Endodermal cell (in vitro differentiated cells): ENCODE data around the gene SRGAP3. TPM values are rescaled to one million over a fixed set of nuclear protein-coding genes. Genes with fewer than 3 reads are reported as not detected.

Source experiments
- DNase-seq: peaks from one replicate; pipeline ENCODE4 v3.0.0-alpha.2; 2017
- H3K27ac ChIP-seq: 2 replicates; pipeline ENCODE4 v1.5.1; 2013; ENCODE audit warnings: mild to moderate bottlenecking, low read depth, low read length, moderate library complexity
- H3K27me3 ChIP-seq: 2 replicates; pipeline ENCODE4 v1.6.1; 2013; ENCODE audit warnings: mild to moderate bottlenecking, low read length, moderate library complexity; ENCODE audit not compliant: insufficient read depth, control insufficient read depth, poor library complexity, severe bottlenecking
- H3K36me3 ChIP-seq: 2 replicates; pipeline ENCODE4 v1.7.0; 2013; ENCODE audit warnings: mild to moderate bottlenecking, low read length, moderate library complexity; ENCODE audit not compliant: control insufficient read depth, insufficient read depth
- H3K4me1 ChIP-seq: one replicate; pipeline ENCODE4 v1.7.0; 2013; ENCODE audit warnings: low read length; ENCODE audit not compliant: control insufficient read depth, insufficient read depth
- H3K4me3 ChIP-seq: 2 replicates; pipeline ENCODE4 v1.5.1; 2013; ENCODE audit warnings: mild to moderate bottlenecking, low read length, moderate library complexity
- H3K9ac ChIP-seq: 2 replicates; pipeline ENCODE4 v1.6.1; 2013; ENCODE audit warnings: mild to moderate bottlenecking, low read length, moderate library complexity; ENCODE audit not compliant: poor library complexity, severe bottlenecking; ENCODE audit errors: extremely low read depth
- H3K9me3 ChIP-seq: 2 replicates; pipeline ENCODE4 v1.6.1; 2013; ENCODE audit warnings: mild to moderate bottlenecking, low read length, moderate library complexity; ENCODE audit not compliant: control insufficient read depth
- H3K27ac Mint-ChIP-seq: 2 replicates; pipeline ENCODE4 v1.8.0; 2020; ENCODE audit warnings: mixed read lengths
- H3K27me3 Mint-ChIP-seq: 2 replicates; pipeline ENCODE4 v1.8.0; 2021; ENCODE audit warnings: mild to moderate bottlenecking, mixed read lengths; ENCODE audit not compliant: insufficient read depth
- H3K36me3 Mint-ChIP-seq: 2 replicates; pipeline ENCODE4 v1.8.0; 2020; ENCODE audit warnings: low read depth, mixed read lengths
- H3K4me1 Mint-ChIP-seq: 2 replicates; pipeline ENCODE4 v1.8.0; 2020; ENCODE audit warnings: mixed read lengths
- H3K4me3 Mint-ChIP-seq: 2 replicates; pipeline ENCODE4 v1.8.0; 2020; ENCODE audit warnings: mild to moderate bottlenecking, moderate library complexity, mixed read lengths
- H3K9me3 Mint-ChIP-seq: 2 replicates; pipeline ENCODE4 v1.8.0; 2020; ENCODE audit warnings: mild to moderate bottlenecking, mixed read lengths
- WGBS, 2 experiments: methylation state at CpG; one replicate each; pipeline versions ENCODE4 v1.1.5 to v1.1.7; 2013; ENCODE audit warnings: missing lambda C conversion rate in 2 of 2, mixed read lengths in 1 of 2; ENCODE audit not compliant: insufficient coverage in 1 of 2, insufficient read length in 1 of 2; 5-methylcytosine and 5-hydroxymethylcytosine counted together
- total RNA-seq, 2 donors: library from RNA; stranded (reverse); fragmentation: NEBNext Ultra II Directional in 1 of 2; extraction: Animal tissue kit (Norgen Biotek cat#: 25700) in 1 of 2; gene quantifications; 2 replicates in 1 of 2; 3 replicates in 1 of 2; pipeline ENCODE4 v1.2.1, GENCODE V29; 2021
- TF ChIP-seq, protein P1 (sequence below): fragments of 200-600 bp; sonication (generic); conservative IDR thresholded peaks from 2 replicates; pipeline ENCODE4 v1.5.0; 2021; ENCODE audit warnings: antibody characterized with exemption, mild to moderate bottlenecking

Gene SRGAP3
- total RNA-seq, 2 donors from 2014 or later: 5.0 to 8.1 TPM

DNA sequence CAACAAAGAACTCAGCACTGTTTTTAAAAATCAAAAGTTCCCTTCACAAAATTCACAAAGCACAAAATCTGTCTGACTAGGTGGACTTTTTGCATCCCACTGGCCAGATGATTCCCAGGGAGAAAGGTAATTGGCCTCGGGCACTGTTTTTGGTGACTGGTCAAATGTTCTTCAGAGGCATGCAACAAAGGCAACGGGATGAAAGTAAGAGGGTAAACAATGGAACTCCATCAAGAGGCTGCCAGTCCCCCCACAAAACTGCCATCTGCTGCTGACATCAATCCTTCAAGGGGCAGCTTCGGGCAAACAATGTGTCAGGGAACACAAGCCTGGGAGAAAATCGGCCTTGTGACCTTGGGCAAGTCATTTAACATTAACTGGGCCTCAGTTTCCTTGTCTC, 3.3 kb downstream of the SRGAP3 start:
- Mint-ChIP-seq H3K9me3 (no peaks in the 10 kb centered on the region), H3K4me3 (no peak overlapping the region), H3K4me1 (peaks cover 27% of the 10 kb centered on the region), H3K27me3 (peaks cover 18% of the 10 kb centered on the region), H3K27ac (no peak overlapping the region), H3K36me3 (no peaks in the 10 kb centered on the region)
- H3K27me3 ChIP-seq: peaks cover 13% of the 10 kb centered on the region
- no peak for DNase-seq
- H3K4me3 ChIP-seq: no peak overlapping the region
- TF ChIP-seq, protein P1, sequence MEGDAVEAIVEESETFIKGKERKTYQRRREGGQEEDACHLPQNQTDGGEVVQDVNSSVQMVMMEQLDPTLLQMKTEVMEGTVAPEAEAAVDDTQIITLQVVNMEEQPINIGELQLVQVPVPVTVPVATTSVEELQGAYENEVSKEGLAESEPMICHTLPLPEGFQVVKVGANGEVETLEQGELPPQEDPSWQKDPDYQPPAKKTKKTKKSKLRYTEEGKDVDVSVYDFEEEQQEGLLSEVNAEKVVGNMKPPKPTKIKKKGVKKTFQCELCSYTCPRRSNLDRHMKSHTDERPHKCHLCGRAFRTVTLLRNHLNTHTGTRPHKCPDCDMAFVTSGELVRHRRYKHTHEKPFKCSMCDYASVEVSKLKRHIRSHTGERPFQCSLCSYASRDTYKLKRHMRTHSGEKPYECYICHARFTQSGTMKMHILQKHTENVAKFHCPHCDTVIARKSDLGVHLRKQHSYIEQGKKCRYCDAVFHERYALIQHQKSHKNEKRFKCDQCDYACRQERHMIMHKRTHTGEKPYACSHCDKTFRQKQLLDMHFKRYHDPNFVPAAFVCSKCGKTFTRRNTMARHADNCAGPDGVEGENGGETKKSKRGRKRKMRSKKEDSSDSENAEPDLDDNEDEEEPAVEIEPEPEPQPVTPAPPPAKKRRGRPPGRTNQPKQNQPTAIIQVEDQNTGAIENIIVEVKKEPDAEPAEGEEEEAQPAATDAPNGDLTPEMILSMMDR: no peak
- WGBS, 2 experiments: 82 to 85% methylated on average over 4 of the region's 4 CpGs
- no peaks in the 10 kb centered on the region for H3K36me3 ChIP-seq
- peak overlapping the region; percentile 80 for H3K27ac ChIP-seq
- no peak overlapping the region for H3K9ac ChIP-seq
- peaks cover 4% of the 10 kb centered on the region for H3K4me1 ChIP-seq
- no peaks in the 10 kb centered on the region for H3K9me3 ChIP-seq

DNA sequence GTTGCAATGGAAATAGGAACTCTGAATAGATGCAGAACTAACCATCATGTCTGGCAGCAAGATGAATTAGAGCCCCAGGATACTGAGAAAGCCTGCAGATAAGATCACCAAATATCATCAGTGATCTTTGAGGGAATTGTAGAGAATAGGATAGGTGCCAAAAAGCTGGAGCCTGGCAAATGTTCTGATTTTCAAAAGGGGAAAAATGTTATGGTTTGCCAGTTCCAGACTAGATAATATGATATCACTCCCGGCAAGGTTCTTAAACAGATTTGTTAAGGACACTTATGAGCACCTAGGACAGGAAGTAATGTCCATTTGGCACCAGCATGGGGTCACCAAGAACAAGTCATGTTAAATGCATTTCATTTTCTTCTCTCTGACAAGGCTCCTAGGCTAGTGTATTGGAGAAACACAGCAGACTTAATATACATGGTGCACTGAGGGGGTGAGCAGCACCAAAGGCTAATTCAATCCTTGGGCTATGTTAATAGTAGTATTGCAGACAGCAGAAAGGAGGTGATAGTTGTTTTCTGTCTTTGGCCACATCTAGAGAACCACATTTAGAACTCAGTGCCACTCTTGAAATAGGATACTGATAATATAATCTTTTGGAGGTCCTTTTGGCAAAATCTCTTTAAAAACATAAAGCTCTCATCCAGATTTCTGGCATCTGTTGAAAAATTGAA, 4.8 kb downstream of the SRGAP3 start:
- Mint-ChIP-seq H3K4me3 (no peak overlapping the region), H3K9me3 (no peaks in the 10 kb centered on the region), H3K27ac (no peak overlapping the region), H3K36me3 (no peaks in the 10 kb centered on the region), H3K4me1 (peaks cover 20% of the 10 kb centered on the region), H3K27me3 (peaks cover 18% of the 10 kb centered on the region)
- WGBS, 2 experiments: 89 to 96% methylated on average over 1 of the region's 1 CpG
- H3K4me3 ChIP-seq: no peak overlapping the region
- DNase-seq: no peak
- no peaks in the 10 kb centered on the region for H3K36me3 ChIP-seq
- no peak overlapping the region for H3K9ac ChIP-seq
- no peak overlapping the region for H3K27ac ChIP-seq
- H3K9me3 ChIP-seq: no peaks in the 10 kb centered on the region
- no peaks in the 10 kb centered on the region for H3K4me1 ChIP-seq
- H3K27me3 ChIP-seq: peaks cover 13% of the 10 kb centered on the region
- TF ChIP-seq, protein P1: no peak

DNA sequence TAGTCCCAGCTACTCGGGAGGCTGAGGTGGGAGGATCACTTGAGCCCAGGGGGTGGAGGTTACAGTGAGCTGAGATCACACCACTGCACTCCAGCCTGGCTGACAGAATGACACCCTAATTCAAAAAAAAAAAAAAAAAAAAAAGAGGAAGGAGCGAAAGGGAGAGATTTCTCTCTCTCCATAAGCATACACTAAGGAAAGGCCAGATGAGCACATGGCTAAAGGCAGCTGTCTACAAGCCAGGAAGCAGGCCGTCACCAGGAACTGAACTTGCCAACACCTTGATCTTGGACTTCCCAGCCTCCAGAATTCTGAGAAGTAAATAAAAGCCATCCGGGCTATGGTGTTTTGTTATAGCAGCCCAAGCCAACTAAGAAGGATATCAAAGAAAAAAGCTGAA, 7.5 kb downstream of the SRGAP3 start:
- DNase-seq: peak; percentile 5
- Mint-ChIP-seq H3K27ac (no peak overlapping the region), H3K9me3 (no peaks in the 10 kb centered on the region), H3K4me1 (peaks cover 10% of the 10 kb centered on the region), H3K27me3 (peaks cover 4% of the 10 kb centered on the region), H3K4me3 (no peak overlapping the region), H3K36me3 (no peaks in the 10 kb centered on the region)
- no peaks in the 10 kb centered on the region for H3K9me3 ChIP-seq
- WGBS, 2 experiments: 83 to 90% methylated on average over 2 to 4 of the region's 4 CpGs
- H3K36me3 ChIP-seq: no peaks in the 10 kb centered on the region
- H3K9ac ChIP-seq: no peak overlapping the region
- H3K27me3 ChIP-seq: no peaks in the 10 kb centered on the region
- TF ChIP-seq, protein P1: no peak
- no peak overlapping the region for H3K27ac ChIP-seq
- no peak overlapping the region for H3K4me3 ChIP-seq
- no peaks in the 10 kb centered on the region for H3K4me1 ChIP-seq
